H1 (cell line): ENCODE results near the gene BBS2. TPM values are rescaled to one million over a fixed set of nuclear protein-coding genes. Genes with fewer than 3 reads are reported as not detected.

ENCODE experiments used
- CTCF ChIA-PET: fragments of 300-600 bp; sonication (Branson Sonifier 250); formaldehyde crosslinking; loops from one replicate; lab custom pipeline; 2021; ENCODE audit not compliant: partially characterized antibody; lab: Charles Lee
- POLR2A ChIA-PET: fragments of 300-600 bp; sonication (Branson Sonifier 250); formaldehyde crosslinking; loops from one replicate; lab custom pipeline; 2021; ENCODE audit warnings: inconsistent platforms; ENCODE audit not compliant: partially characterized antibody; lab: Charles Lee
- DNase-seq, 2 experiments: peaks; one replicate each; pipeline versions ENCODE4 v3.0.0 to v3.0.0-alpha.2; 2010 to 2022; ENCODE audit warnings: low spot score in 2 of 2, low read depth in 1 of 2, mixed read lengths in 1 of 2
- FAIRE-seq: peaks from 2 replicates; lab custom pipeline; 2011; peaks lifted over from hg19 to GRCh38; lab: Jason Lieb, UNC
- H2AFZ ChIP-seq: 2 replicates; pipeline ENCODE4 v1.8.1; 2012; ENCODE audit warnings: low read length, inconsistent platforms
- H2AK5ac ChIP-seq: 2 replicates; pipeline ENCODE4 v1.6.1; 2013; ENCODE audit warnings: low read depth, low read length
- H2BK120ac ChIP-seq: replicated peaks from 2 replicates; pipeline ENCODE3; 2013; ENCODE audit warnings: low read depth, low read length, inconsistent platforms
- H2BK12ac ChIP-seq: 2 replicates; pipeline ENCODE4 v1.6.1; 2013; ENCODE audit warnings: low read depth, low read length
- H2BK15ac ChIP-seq: 2 replicates; pipeline ENCODE4 v1.6.1; 2013; ENCODE audit warnings: low read length
- H2BK20ac ChIP-seq: 2 replicates; pipeline ENCODE4 v1.6.1; 2013; ENCODE audit warnings: low read length
- H2BK5ac ChIP-seq: 2 replicates; pipeline ENCODE4 v1.6.1; 2013; ENCODE audit warnings: low read depth, low read length
- H3K14ac ChIP-seq: 2 replicates; pipeline ENCODE4 v1.6.1; 2013; ENCODE audit warnings: inconsistent platforms; ENCODE audit not compliant: insufficient read length
- H3K18ac ChIP-seq: 2 replicates; pipeline ENCODE4 v1.6.1; 2013; ENCODE audit warnings: low read length; ENCODE audit errors: extremely low read depth
- H3K23ac ChIP-seq: 2 replicates; pipeline ENCODE4 v1.6.1; 2013; ENCODE audit warnings: inconsistent platforms; ENCODE audit not compliant: insufficient read length
- H3K23me2 ChIP-seq: 2 replicates; pipeline ENCODE4 v1.6.1; 2013; ENCODE audit warnings: low read depth, low read length
- H3K27ac ChIP-seq: 2 replicates; pipeline ENCODE4 v1.6.1; 2011; ENCODE audit warnings: low read depth, low read length, inconsistent platforms
- H3K27me3 ChIP-seq, 4 experiments: replicated peaks in 1 of 4; 1 replicate in 1 of 4; 2 replicates in 3 of 4; pipeline versions ENCODE4 v1.6.1 to v1.8.1; 2011 to 2013; ENCODE audit warnings: low read length in 3 of 4, mild to moderate bottlenecking in 3 of 4, inconsistent platforms in 2 of 4, mixed read lengths in 2 of 4, moderate library complexity in 1 of 4; ENCODE audit not compliant: control insufficient read depth in 3 of 4, insufficient read depth in 3 of 4; ENCODE audit errors: extremely low read depth in 1 of 4
- H3K36me3 ChIP-seq, 4 experiments: 2 replicates each; pipeline versions ENCODE4 v1.6.1 to v1.8.1; 2011 to 2013; ENCODE audit warnings: mild to moderate bottlenecking in 4 of 4, low read length in 3 of 4, moderate library complexity in 2 of 4, control low read depth in 1 of 4, inconsistent platforms in 1 of 4; ENCODE audit not compliant: insufficient read depth in 4 of 4, control insufficient read depth in 2 of 4
- H3K4ac ChIP-seq: replicated peaks from 2 replicates; pipeline ENCODE3; 2013; ENCODE audit warnings: low read length, low read depth, mixed read lengths, inconsistent platforms; ENCODE audit not compliant: insufficient read length
- H3K4me1 ChIP-seq, 4 experiments: replicated peaks in 1 of 4; 1 replicate in 1 of 4; 2 replicates in 3 of 4; pipeline versions ENCODE4 v1.6.1 to v1.8.1; 2011 to 2013; ENCODE audit warnings: low read length in 3 of 4, inconsistent platforms in 2 of 4, mixed read lengths in 1 of 4; ENCODE audit not compliant: insufficient read depth in 4 of 4, control insufficient read depth in 3 of 4
- H3K4me2 ChIP-seq, 2 experiments: 2 replicates each; pipeline versions ENCODE4 v1.6.1 to v1.8.1; 2011 to 2013; ENCODE audit warnings: low read depth in 2 of 2, low read length in 2 of 2, control low read depth in 1 of 2, inconsistent platforms in 1 of 2, mild to moderate bottlenecking in 1 of 2; ENCODE audit not compliant: insufficient read depth in 1 of 2
- H3K4me3 ChIP-seq, 4 experiments: fragments of 200-600, 300-600 bp in 1 of 4; sonication (generic), shearing (Covaris generic), sonication (Bioruptor Twin) in 1 of 4; 2 replicates each; pipeline versions ENCODE4 v1.5.1 to v1.8.1; 2011 to 2016; ENCODE audit warnings: low read length in 4 of 4, low read depth in 3 of 4, control low read depth in 2 of 4, inconsistent platforms in 2 of 4, mild to moderate bottlenecking in 2 of 4, mixed read lengths in 1 of 4, moderate library complexity in 1 of 4; ENCODE audit not compliant: insufficient read depth in 2 of 4; ENCODE audit errors: extremely low read depth in 1 of 4
- H3K56ac ChIP-seq: replicated peaks from 2 replicates; pipeline ENCODE3; 2013; ENCODE audit warnings: low read depth, mild to moderate bottlenecking, mixed read lengths, low read length, inconsistent platforms; ENCODE audit not compliant: insufficient read length
- H3K79me1 ChIP-seq: 2 replicates; pipeline ENCODE4 v1.6.1; 2013; ENCODE audit warnings: low read depth, low read length, control low read depth
- H3K79me2 ChIP-seq, 2 experiments: 2 replicates each; pipeline versions ENCODE4 v1.6.1 to v1.8.1; 2012 to 2013; ENCODE audit warnings: low read length in 2 of 2, mild to moderate bottlenecking in 2 of 2, inconsistent platforms in 1 of 2; ENCODE audit not compliant: insufficient read depth in 2 of 2, control insufficient read depth in 1 of 2
- H3K9ac ChIP-seq, 4 experiments: replicated peaks in 1 of 4; 1 replicate in 1 of 4; 2 replicates in 3 of 4; pipeline versions ENCODE4 v1.6.1 to v1.8.1; 2011 to 2013; ENCODE audit warnings: low read depth in 3 of 4, low read length in 3 of 4, control low read depth in 2 of 4, mild to moderate bottlenecking in 2 of 4, moderate library complexity in 2 of 4, inconsistent platforms in 1 of 4; ENCODE audit errors: extremely low read depth in 1 of 4
- H3K9me3 ChIP-seq, 2 experiments: 2 replicates each; pipeline versions ENCODE4 v1.6.1 to v1.8.1; 2012 to 2013; ENCODE audit warnings: mild to moderate bottlenecking in 2 of 2, moderate library complexity in 2 of 2, control low read depth in 1 of 2, inconsistent platforms in 1 of 2, low read depth in 1 of 2, low read length in 1 of 2, mixed read lengths in 1 of 2; ENCODE audit not compliant: insufficient read depth in 2 of 2
- H4K20me1 ChIP-seq, 2 experiments: replicated peaks in 1 of 2; 2 replicates each; pipeline versions ENCODE3 to v1.8.1; 2011 to 2013; ENCODE audit warnings: inconsistent platforms in 2 of 2, low read length in 2 of 2, mild to moderate bottlenecking in 1 of 2; ENCODE audit not compliant: insufficient read depth in 2 of 2, control insufficient read depth in 1 of 2
- H4K5ac ChIP-seq: 2 replicates; pipeline ENCODE4 v1.6.1; 2013; ENCODE audit warnings: low read length, low read depth, mixed read lengths, inconsistent platforms; ENCODE audit not compliant: insufficient read length
- H4K8ac ChIP-seq: 2 replicates; pipeline ENCODE4 v1.8.0; 2013; ENCODE audit warnings: mild to moderate bottlenecking, moderate library complexity, low read length, inconsistent platforms; ENCODE audit not compliant: insufficient read depth; ENCODE audit errors: extremely low read depth
- H4K91ac ChIP-seq: replicated peaks from 2 replicates; pipeline ENCODE3; 2013; ENCODE audit warnings: low read length, mixed read lengths, inconsistent platforms; ENCODE audit not compliant: insufficient read length
- ATF2 ChIP-seq: IDR thresholded peaks from 2 replicates; pipeline ENCODE4 v1.6.1; 2012; ENCODE audit warnings: low read length, inconsistent platforms
- CBX8 ChIP-seq: fragments of 300-800, 300-1000 bp; sonication (generic); IDR thresholded peaks from 2 replicates; pipeline ENCODE4 v1.7.1; 2016; ENCODE audit warnings: low read depth, low read length, borderline replicate concordance
- CHD2 ChIP-seq: IDR thresholded peaks from 2 replicates; pipeline ENCODE4 v1.6.1; 2012; ENCODE audit warnings: low read length, improper control_type of control experiment
- EZH2 ChIP-seq: fragments of 200-600 bp; sonication (generic); IDR thresholded peaks from 2 replicates; pipeline ENCODE4 v1.7.1; 2012; ENCODE audit warnings: low read depth, mild to moderate bottlenecking, moderate library complexity, low read length, inconsistent platforms; ENCODE audit not compliant: severe bottlenecking
- JUN ChIP-seq: IDR thresholded peaks from 2 replicates; pipeline ENCODE4 v1.6.1; 2011; ENCODE audit warnings: low read depth, mild to moderate bottlenecking, improper control_type of control experiment, low read length
- RAD21 ChIP-seq, 2 experiments: IDR thresholded peaks in 1 of 2; conservative IDR thresholded peaks in 1 of 2; 2 replicates each; pipeline ENCODE4 v1.6.1; 2011; ENCODE audit warnings: low read depth in 2 of 2, low read length in 2 of 2, improper control_type of control experiment in 1 of 2, inconsistent platforms in 1 of 2, mild to moderate bottlenecking in 1 of 2, moderate library complexity in 1 of 2
- RBBP5 ChIP-seq: IDR thresholded peaks from 2 replicates; pipeline ENCODE4 v1.7.1; 2012; ENCODE audit warnings: low read depth, mild to moderate bottlenecking, inconsistent platforms, low read length, moderate library complexity, borderline replicate concordance
- SIX5 ChIP-seq: IDR thresholded peaks from 2 replicates; pipeline ENCODE4 v1.6.1; 2011; ENCODE audit warnings: mild to moderate bottlenecking, low read depth, low read length
- TAF1 ChIP-seq: IDR thresholded peaks from 2 replicates; pipeline ENCODE4 v1.6.1; 2011; ENCODE audit warnings: mild to moderate bottlenecking, low read depth, low read length
- TEAD4 ChIP-seq: IDR thresholded peaks from 2 replicates; pipeline ENCODE4 v1.6.1; 2012; ENCODE audit warnings: low read depth, low read length, inconsistent platforms, mixed read lengths
- WGBS, 2 experiments: shearing (Covaris generic) in 1 of 2; methylation state at CpG; one replicate each; pipeline versions ENCODE4 v1.1.6 to v1.1.7; 2013 to 2015; ENCODE audit warnings: low lambda C conversion rate in 2 of 2, mixed read lengths in 2 of 2, inconsistent platforms in 1 of 2, low coverage in 1 of 2, missing lambda C conversion rate in 1 of 2; ENCODE audit not compliant: insufficient replicate concordance in 2 of 2, insufficient coverage in 1 of 2, insufficient read length in 1 of 2; ENCODE audit errors: extremely low coverage in 1 of 2, missing lambda C conversion rate in 1 of 2; 5-methylcytosine and 5-hydroxymethylcytosine counted together
- polyA plus RNA-seq, 7 experiments: library from polyadenylated mRNA; depleted of rRNA in 3 of 7; stranded (reverse) in 5 of 7; unstranded in 2 of 7; fragments of >200 nt in 5 of 7; fragments of 200-250 nt in 2 of 7; gene quantifications; 1 replicate in 5 of 7; 2 replicates in 1 of 7; 4 replicates in 1 of 7; pipeline versions ENCODE4 v1.2.1 to v1.2.3, GENCODE V29; 2011 to 2013; ENCODE audit warnings: missing spikeins in 2 of 7, mixed read lengths in 2 of 7
- total RNA-seq: library from RNA; stranded (reverse); fragmentation: NEBNext Ultra II Directional; extraction: Animal tissue kit (Norgen Biotek cat#: 25700); gene quantifications from 2 replicates; pipeline ENCODE4 v1.2.1, GENCODE V29; 2021

The BBS2 gene
- total and polyA plus RNA-seq, 2 of the 8 experiments (the other 6 are each of a cell fraction or from before 2014, with no cell fraction given), result 12.3 to 15.1 TPM

- H4K20me1 ChIP-seq, result no peaks in the 10 kb centered on the region
- no peak overlapping the region for H3K56ac ChIP-seq
- DNase-seq (no peak), FAIRE-seq (no peak)
- H3K27ac ChIP-seq, result 0 out of 2 replicates have a peak overlapping the region, but pooled peaks have one; percentile 16
- H4K8ac ChIP-seq, result no peak overlapping the region
- H3K23ac ChIP-seq, result no peak overlapping the region
- H3K4me1 ChIP-seq, result peaks cover 7 to 10% (median 9%) of the 10 kb centered on the region in 4 experiments; a peak in 6 of 7 replicates
- H2BK20ac ChIP-seq, result 0 out of 2 replicates have a peak overlapping the region, but pooled peaks have one; percentile 86
- peak overlapping the region in 2 of 4 experiments; percentile 1 to 39; a peak in 3 of 8 replicates for H3K4me3 ChIP-seq
- no peaks in the 10 kb centered on the region for H3K36me3 ChIP-seq
- ChIA-PET POLR2A (interaction anchor here (0.8 to 1.9 kb wide), 11 partner anchors 9 to 136 kb away, joined by 3 to 8 read pairs (median 4); partner anchors contain the start of genes BBS2 and MT1E), CTCF (interaction anchor here (1.1 to 1.6 kb wide), 8 partner anchors 14 to 135 kb away, joined by 3 to 8 read pairs (median 5); no protein-coding TSS in a partner anchor)
- peak overlapping the region; percentile 62; the same call in 1 of the 2 replicates for H2BK5ac ChIP-seq
- H3K4me2 ChIP-seq, result peak overlapping the region; percentile 63 to 67
- H3K27me3 ChIP-seq, result peaks cover 0 to 20% (median 16%) of the 10 kb centered on the region in 4 experiments; a peak in 4 of 7 replicates
- peak overlapping the region; percentile 32 for H3K4ac ChIP-seq
- no peak overlapping the region; a peak in 1 of 7 replicates for H3K9ac ChIP-seq
- H4K5ac ChIP-seq, result peak overlapping the region; percentile 5
- no peak overlapping the region for H3K14ac ChIP-seq
- no peaks in the 10 kb centered on the region for H3K79me2 ChIP-seq
- H3K18ac ChIP-seq, result peak overlapping the region; percentile 93
- peak overlapping the region; percentile 37 for H4K91ac ChIP-seq
- H2AK5ac ChIP-seq, result no peak overlapping the region
- no peak overlapping the region; the same call in 1 of the 2 replicates for H2BK12ac ChIP-seq
- H3K23me2 ChIP-seq, result no peaks in the 10 kb centered on the region
- H3K79me1 ChIP-seq, result no peaks in the 10 kb centered on the region
- no peaks in the 10 kb centered on the region for H3K9me3 ChIP-seq
- H2BK15ac ChIP-seq, result peak overlapping the region; percentile 88; the same call in 1 of the 2 replicates
- H2BK120ac ChIP-seq, result peak overlapping the region; percentile 58
- H2AFZ ChIP-seq, result 0 out of 2 replicates have a peak overlapping the region, but pooled peaks have one; percentile 2
- WGBS, 2 experiments, result 65 to 100% methylated on average over 1 to 4 of the region's 4 CpGs
- no peak for TF ChIP-seq CBX8
- no peak for TF ChIP-seq ATF2
- no peak for TF ChIP-seq TEAD4
- no peak for TF ChIP-seq TAF1
- TF ChIP-seq RBBP5, result no peak
- no peak for TF ChIP-seq EZH2
- no peak for TF ChIP-seq CHD2
- TF ChIP-seq RAD21 (IDR thresholded peaks at IDR 0.05 in 1 of 2, conservative IDR thresholded peaks at IDR 0.05 in 1 of 2; ENCODE audit: low read depth in 2 of 2, low read length in 2 of 2), result no peak
- TF ChIP-seq SIX5, result no peak
- no peak for TF ChIP-seq JUN
Measured at GRCh38 chr16:56547949-56548567, 28.2 kb upstream of the BBS2 start.
